Neuronal stem cell (in vitro differentiated cells): ENCODE data around the gene PLCL2.
"Not testable (repeated sequence)": the region's sequence is repeated elsewhere in the genome, so short reads cannot be mapped to it uniquely, and the experiment has no call there.

ENCODE experiments used
- DNase-seq: peaks from one replicate; pipeline ENCODE4 v3.0.0-alpha.2; 2013; ENCODE audit warnings: low spot score
- H2AFZ ChIP-seq: one replicate; pipeline ENCODE4 v1.6.1; 2013; ENCODE audit warnings: mild to moderate bottlenecking, low read length, inconsistent platforms
- H2AK5ac ChIP-seq: 2 replicates; pipeline ENCODE4 v1.6.1; 2013; ENCODE audit warnings: low read depth, mild to moderate bottlenecking, inconsistent platforms, low read length, moderate library complexity, mixed read lengths
- H2BK120ac ChIP-seq: 2 replicates; pipeline ENCODE4 v1.6.1; 2013; ENCODE audit warnings: low read depth, mild to moderate bottlenecking, inconsistent platforms, low read length, moderate library complexity, mixed read lengths
- H2BK12ac ChIP-seq: one replicate; pipeline ENCODE4 v1.6.1; 2013; ENCODE audit warnings: low read length, inconsistent platforms
- H2BK15ac ChIP-seq: 2 replicates; pipeline ENCODE4 v1.6.1; 2013; ENCODE audit warnings: mild to moderate bottlenecking, low read length, inconsistent platforms, mixed read lengths
- H2BK5ac ChIP-seq: one replicate; pipeline ENCODE4 v1.6.1; 2013; ENCODE audit warnings: inconsistent platforms, mild to moderate bottlenecking, low read length, moderate library complexity
- H3K14ac ChIP-seq: one replicate; pipeline ENCODE4 v1.6.1; 2013; ENCODE audit warnings: low read length, inconsistent platforms
- H3K18ac ChIP-seq: 2 replicates; pipeline ENCODE4 v1.6.1; 2013; ENCODE audit warnings: low read length, inconsistent platforms
- H3K23ac ChIP-seq: 2 replicates; pipeline ENCODE4 v1.6.1; 2013; ENCODE audit warnings: low read depth, mild to moderate bottlenecking, mixed read lengths, low read length, inconsistent platforms; ENCODE audit not compliant: poor library complexity
- H3K27ac ChIP-seq: replicated peaks from 3 replicates; pipeline ENCODE4 v1.5.1; 2013; ENCODE audit warnings: low read length, inconsistent platforms
- H3K27me3 ChIP-seq, 3 experiments: 2 replicates each; pipeline ENCODE4 v1.6.1; 2013; ENCODE audit warnings: low read length in 3 of 3, mild to moderate bottlenecking in 2 of 3, inconsistent platforms in 1 of 3, low read depth in 1 of 3, mixed read lengths in 1 of 3, moderate library complexity in 1 of 3; ENCODE audit not compliant: control insufficient read depth in 3 of 3, insufficient read depth in 3 of 3
- H3K36me3 ChIP-seq, 2 donors: replicated peaks in 1 of 2; 2 replicates each; pipeline ENCODE4 v1.6.1; 2013; ENCODE audit warnings: low read length in 2 of 2; ENCODE audit not compliant: control insufficient read depth in 2 of 2, insufficient read depth in 2 of 2
- H3K4ac ChIP-seq: 2 replicates; pipeline ENCODE4 v1.6.1; 2013; ENCODE audit warnings: inconsistent platforms, mild to moderate bottlenecking, low read length, moderate library complexity
- H3K4me1 ChIP-seq, 2 donors: 1 replicate in 1 of 2; 2 replicates in 1 of 2; pipeline ENCODE4 v1.6.1; 2013; ENCODE audit warnings: low read length in 2 of 2, low read depth in 1 of 2; ENCODE audit not compliant: control insufficient read depth in 2 of 2, insufficient read depth in 1 of 2
- H3K4me2 ChIP-seq: one replicate; pipeline ENCODE4 v1.6.1; 2013; ENCODE audit warnings: mild to moderate bottlenecking, low read length, inconsistent platforms; ENCODE audit not compliant: insufficient read depth, poor library complexity, severe bottlenecking
- H3K4me3 ChIP-seq, 2 donors: 2 replicates each; pipeline ENCODE4 v1.5.1; 2013; ENCODE audit warnings: low read length in 2 of 2, mild to moderate bottlenecking in 2 of 2, inconsistent platforms in 1 of 2, moderate library complexity in 1 of 2
- H3K79me1 ChIP-seq: one replicate; pipeline ENCODE4 v1.6.1; 2013; ENCODE audit warnings: low read depth, mild to moderate bottlenecking, inconsistent platforms, low read length, moderate library complexity
- H3K9ac ChIP-seq: one replicate; pipeline ENCODE4 v1.6.1; 2013; ENCODE audit warnings: mild to moderate bottlenecking, low read depth, low read length, inconsistent platforms; ENCODE audit not compliant: poor library complexity
- H3K9me3 ChIP-seq, 2 donors: replicated peaks in 1 of 2; 2 replicates each; pipeline versions ENCODE3 to v1.6.1; 2013; ENCODE audit warnings: low read length in 2 of 2, mild to moderate bottlenecking in 2 of 2, inconsistent platforms in 1 of 2, low read depth in 1 of 2, mixed read lengths in 1 of 2, moderate library complexity in 1 of 2; ENCODE audit not compliant: control insufficient read depth in 2 of 2, insufficient read depth in 1 of 2
- H4K8ac ChIP-seq: one replicate; pipeline ENCODE4 v1.6.1; 2013; ENCODE audit warnings: low read depth, mild to moderate bottlenecking, inconsistent platforms, low read length, moderate library complexity
- H4K91ac ChIP-seq: one replicate; pipeline ENCODE4 v1.6.1; 2013; ENCODE audit warnings: low read length, low read depth, mild to moderate bottlenecking, inconsistent platforms; ENCODE audit not compliant: poor library complexity
- WGBS, 2 donors: extraction: QIAGEN DNeasy Blood & Tissue Kit; methylation state at CpG; one replicate each; pipeline ENCODE4 v1.1.7; 2013; ENCODE audit warnings: missing lambda C conversion rate in 2 of 2, mixed read lengths in 1 of 2; ENCODE audit not compliant: insufficient read length in 2 of 2, insufficient replicate concordance in 1 of 2; ENCODE audit errors: extremely low coverage in 2 of 2; 5-methylcytosine and 5-hydroxymethylcytosine counted together

PLCL2 gene

DNA sequence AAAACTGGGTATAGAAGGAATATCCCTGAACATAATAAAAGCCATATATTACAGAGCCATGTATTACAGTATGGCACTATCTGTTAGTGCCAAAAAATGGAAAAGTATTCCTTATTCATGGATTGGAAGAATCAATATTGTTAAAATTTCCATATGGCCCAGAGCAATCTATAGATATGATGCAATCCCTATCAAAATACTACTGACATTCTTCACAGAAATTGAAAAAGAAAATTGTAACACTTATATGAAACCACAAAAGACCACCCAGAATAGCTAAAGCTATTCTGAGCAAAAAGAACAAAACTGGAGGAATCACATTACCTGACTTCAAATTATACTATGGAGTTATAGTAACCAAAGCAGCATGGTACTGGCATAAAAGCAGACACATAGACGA is 218.8 kb downstream of the PLCL2 start:
- H3K4me1 ChIP-seq, result no peaks in the 10 kb centered on the region
- no peak overlapping the region for H3K4me2 ChIP-seq
- H2BK12ac ChIP-seq, result no peak overlapping the region
- no peak overlapping the region for H3K4ac ChIP-seq
- H2AFZ ChIP-seq, result no peak overlapping the region
- no peak overlapping the region for H2BK5ac ChIP-seq
- H3K9me3 ChIP-seq, result no peaks in the 10 kb centered on the region
- no peaks in the 10 kb centered on the region for H3K36me3 ChIP-seq
- H3K27me3 ChIP-seq, result no peaks in the 10 kb centered on the region
- H3K23ac ChIP-seq, result no peak overlapping the region
- H3K4me3 ChIP-seq, result no peak overlapping the region
- no peak overlapping the region for H3K14ac ChIP-seq
- H3K79me1 ChIP-seq, result no peaks in the 10 kb centered on the region
- no peak overlapping the region for H2BK15ac ChIP-seq
- H3K18ac ChIP-seq, result no peak overlapping the region
- no CpG with 5 or more reads among the region's 1 CpG for WGBS, 2 donors
- no peak overlapping the region for H3K9ac ChIP-seq
- H2BK120ac ChIP-seq, result no peak overlapping the region
- no peak overlapping the region for H2AK5ac ChIP-seq
- H4K8ac ChIP-seq, result no peak overlapping the region
- no peak overlapping the region for H3K27ac ChIP-seq
- no peak for DNase-seq
- no peak overlapping the region for H4K91ac ChIP-seq

DNA sequence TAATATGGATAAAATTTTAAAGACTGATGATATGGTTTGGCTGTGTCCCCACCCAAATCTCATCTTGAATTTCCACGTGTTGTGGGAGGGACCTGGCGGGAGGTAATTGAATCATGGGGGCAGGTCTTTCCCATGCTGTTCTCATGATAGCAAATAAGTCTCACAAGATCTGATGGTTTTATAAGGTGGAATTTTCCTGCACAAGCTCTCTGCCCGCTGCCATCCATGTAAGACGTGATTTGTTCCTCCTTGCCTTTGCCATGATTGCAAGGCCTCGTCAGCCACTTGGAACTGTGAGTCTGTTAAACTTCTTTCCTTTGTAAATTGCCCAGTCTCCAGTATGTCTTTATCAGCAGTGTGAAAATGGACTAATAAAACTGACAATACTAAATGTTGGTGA is 222.0 kb downstream of the PLCL2 start:
- not testable (repeated sequence) for H3K4ac ChIP-seq, H3K27ac ChIP-seq, H3K79me1 ChIP-seq, H3K4me1 ChIP-seq, H3K27me3 ChIP-seq, H3K14ac ChIP-seq, H2BK15ac ChIP-seq, H3K9ac ChIP-seq, H2BK12ac ChIP-seq, H4K8ac ChIP-seq, H2BK5ac ChIP-seq, H2AFZ ChIP-seq, H3K18ac ChIP-seq, H3K23ac ChIP-seq, H3K4me2 ChIP-seq, H3K4me3 ChIP-seq, H4K91ac ChIP-seq, H3K36me3 ChIP-seq, DNase-seq, H2AK5ac ChIP-seq, H2BK120ac ChIP-seq, H3K9me3 ChIP-seq
- no CpG with 5 or more reads among the region's 5 CpGs for WGBS, 2 donors

DNA sequence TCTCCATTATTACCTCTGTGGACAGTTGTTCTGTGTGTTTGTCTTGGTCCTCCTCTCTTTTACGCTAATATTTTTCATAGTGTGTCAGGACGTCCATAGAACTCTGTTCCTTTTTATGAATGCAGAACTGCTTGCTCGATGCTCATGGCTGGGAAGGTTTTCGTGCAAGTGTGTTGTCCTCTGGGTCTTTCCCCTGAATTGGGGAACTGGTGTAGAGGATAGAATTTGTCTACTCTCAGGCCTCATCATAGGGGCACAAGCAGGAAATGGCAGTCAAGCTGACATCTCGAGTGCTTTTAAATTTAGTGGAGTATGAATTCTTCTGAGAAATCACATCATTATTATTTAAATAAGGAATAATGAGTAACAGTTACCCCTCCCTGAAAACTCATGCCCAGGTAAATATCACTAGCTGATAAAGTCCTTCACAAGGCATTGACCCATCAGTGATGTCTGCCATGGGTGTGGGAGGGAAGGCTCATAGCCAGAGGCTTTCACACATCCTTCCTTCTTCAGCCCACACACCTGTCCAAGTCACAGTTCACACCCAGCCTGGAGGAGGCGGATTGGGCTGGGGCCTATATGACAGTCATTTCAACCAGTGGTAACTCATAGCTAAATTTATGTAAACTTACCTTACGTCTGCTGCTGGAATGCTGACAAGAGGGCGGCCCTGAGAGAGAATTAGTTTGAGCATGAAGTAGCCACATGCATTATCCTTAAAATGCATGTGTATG is 226.1 kb downstream of the PLCL2 start:
- H3K4me3 ChIP-seq, result no peak overlapping the region
- no peak for DNase-seq
- no peak overlapping the region for H3K27ac ChIP-seq
- H3K14ac ChIP-seq, result no peak overlapping the region
- H2BK120ac ChIP-seq, result no peak overlapping the region
- H3K4ac ChIP-seq, result no peak overlapping the region
- no peak overlapping the region for H2BK5ac ChIP-seq
- peak overlapping the region; percentile 35 for H3K18ac ChIP-seq
- H3K4me1 ChIP-seq, result no peaks in the 10 kb centered on the region
- no peak overlapping the region for H2BK12ac ChIP-seq
- H2AK5ac ChIP-seq, result no peak overlapping the region
- H3K4me2 ChIP-seq, result no peak overlapping the region
- H4K8ac ChIP-seq, result no peak overlapping the region
- no peak overlapping the region for H4K91ac ChIP-seq
- WGBS, 2 donors, result no CpG with 5 or more reads among the region's 8 CpGs
- H2BK15ac ChIP-seq, result no peak overlapping the region
- no peaks in the 10 kb centered on the region for H3K36me3 ChIP-seq
- no peaks in the 10 kb centered on the region for H3K27me3 ChIP-seq
- no peak overlapping the region for H3K23ac ChIP-seq
- no peak overlapping the region for H2AFZ ChIP-seq
- H3K79me1 ChIP-seq, result no peaks in the 10 kb centered on the region
- no peaks in the 10 kb centered on the region for H3K9me3 ChIP-seq
- no peak overlapping the region for H3K9ac ChIP-seq

DNA sequence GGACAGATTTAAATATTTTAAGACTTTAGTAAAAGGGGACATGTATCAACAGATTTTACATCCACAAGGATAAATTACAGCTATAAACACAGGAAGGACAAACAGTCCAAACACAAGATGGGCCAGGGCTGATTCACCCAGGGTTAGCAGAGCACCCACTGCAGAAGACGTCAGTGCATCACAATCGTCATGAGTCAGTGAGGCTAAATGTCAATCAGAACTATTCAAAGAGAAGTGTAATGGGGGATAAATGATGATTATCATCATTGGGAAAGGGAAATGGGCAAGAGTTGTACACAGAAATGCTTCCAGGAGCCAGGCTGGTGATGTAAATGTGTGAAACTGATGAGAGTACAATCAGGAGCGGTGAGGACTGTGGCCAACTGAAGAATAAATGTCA is 226.8 kb downstream of the PLCL2 start:
- no peaks in the 10 kb centered on the region for H3K9me3 ChIP-seq

More for the DNA sequence above, 226.8 kb downstream of the PLCL2 start:
- Histone ChIP-seq H3K4me1 (no peaks in the 10 kb centered on the region), H3K14ac (no peak overlapping the region), H3K18ac (no peak overlapping the region), H2AK5ac (no peak overlapping the region), H4K8ac (no peak overlapping the region), H3K4ac (no peak overlapping the region), H2BK120ac (no peak overlapping the region), H3K23ac (no peak overlapping the region), H4K91ac (no peak overlapping the region), H3K9ac (no peak overlapping the region), H2BK15ac (no peak overlapping the region), H3K79me1 (no peaks in the 10 kb centered on the region), H2BK5ac (no peak overlapping the region), H3K27me3 (no peaks in the 10 kb centered on the region), H3K27ac (no peak overlapping the region), H3K36me3 (no peaks in the 10 kb centered on the region), H3K4me2 (no peak overlapping the region), H2BK12ac (no peak overlapping the region), H2AFZ (no peak overlapping the region), H3K4me3 (no peak overlapping the region)
- DNase-seq, result no peak
- no CpG with 5 or more reads among the region's 3 CpGs for WGBS, 2 donors
